ENCODE data around the gene EFNB2.
A peak's percentile ranks its signal among the peaks of the same experiment; 100 is the strongest.

The EFNB2 gene

DNA sequence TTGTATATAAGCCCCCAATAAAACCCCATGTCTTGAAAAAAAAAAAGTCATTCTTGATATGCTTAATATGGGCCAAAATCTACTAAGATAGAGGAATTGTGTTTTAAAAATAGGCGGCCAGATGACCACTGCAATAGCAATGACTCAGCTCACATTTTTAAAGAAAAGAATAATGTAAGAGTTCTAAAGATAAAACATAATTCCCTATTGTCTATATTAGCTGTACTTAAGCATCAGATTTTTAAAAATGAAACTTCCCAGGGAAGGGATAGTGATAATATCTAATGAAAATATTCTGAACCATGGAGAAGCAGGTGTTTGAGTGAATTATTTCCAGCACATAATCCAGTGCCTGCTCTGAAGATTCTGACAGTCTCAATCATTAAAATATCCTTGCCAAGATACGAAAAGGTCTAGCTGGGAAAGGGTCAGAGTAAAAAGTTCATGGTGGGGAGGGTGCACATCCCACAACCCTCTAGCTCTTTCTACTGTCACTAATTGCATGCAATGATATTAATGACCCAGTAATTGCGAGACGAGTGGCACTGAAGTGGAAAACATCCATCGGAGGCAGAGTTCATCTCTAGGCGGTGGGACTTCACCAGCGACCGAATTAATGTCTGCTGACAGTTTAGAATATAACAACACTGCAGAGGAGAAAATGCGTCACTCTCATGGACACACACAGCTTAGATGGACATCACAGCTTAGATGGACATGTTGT is 31.6 kb downstream of the EFNB2 start:
- DNase-seq: no peak

DNA sequence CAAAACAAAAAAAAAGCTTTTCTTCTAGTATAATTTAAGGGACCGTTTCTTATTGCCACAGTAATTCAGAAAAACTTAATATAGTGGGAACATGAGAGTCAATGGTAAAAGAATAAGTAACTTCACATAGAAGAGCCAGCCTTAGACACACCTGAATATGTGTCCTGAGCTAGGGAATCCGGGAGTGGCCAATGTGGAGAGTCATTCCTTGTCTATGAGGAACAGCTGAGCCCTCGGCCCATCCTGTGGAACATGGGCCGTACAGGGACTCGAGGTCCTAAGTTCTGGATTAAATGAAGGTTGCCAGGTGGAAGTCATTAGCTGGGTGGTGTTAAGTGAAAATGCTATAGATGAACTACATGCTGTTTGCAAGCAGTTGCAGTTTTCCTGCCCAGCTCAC is 32.2 kb downstream of the EFNB2 start:
- DNase-seq: no peak

DNA sequence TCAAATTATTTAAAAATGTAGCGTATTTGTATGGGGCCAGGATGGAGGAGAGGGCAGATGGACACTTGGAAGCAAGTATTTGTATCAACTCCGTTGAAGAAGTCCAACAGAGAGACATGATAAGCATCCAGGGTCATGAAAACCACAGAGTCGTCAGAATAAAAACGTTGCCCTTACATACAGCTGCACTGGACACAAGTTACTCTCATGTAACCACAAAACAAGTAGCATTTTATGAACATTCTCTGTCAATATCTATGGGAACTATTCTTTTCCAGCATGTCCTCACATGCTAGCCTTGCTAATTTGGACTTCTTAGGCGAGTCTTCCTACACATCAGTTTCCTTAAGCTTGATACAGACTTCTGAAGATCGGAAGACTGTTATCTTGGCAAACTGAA is 35.0 kb downstream of the EFNB2 start:
- no peak for DNase-seq

- DNase-seq: no peak
Measured at GRCh38 chr13:106499896-106500295, 35.6 kb downstream of the EFNB2 start.

DNA sequence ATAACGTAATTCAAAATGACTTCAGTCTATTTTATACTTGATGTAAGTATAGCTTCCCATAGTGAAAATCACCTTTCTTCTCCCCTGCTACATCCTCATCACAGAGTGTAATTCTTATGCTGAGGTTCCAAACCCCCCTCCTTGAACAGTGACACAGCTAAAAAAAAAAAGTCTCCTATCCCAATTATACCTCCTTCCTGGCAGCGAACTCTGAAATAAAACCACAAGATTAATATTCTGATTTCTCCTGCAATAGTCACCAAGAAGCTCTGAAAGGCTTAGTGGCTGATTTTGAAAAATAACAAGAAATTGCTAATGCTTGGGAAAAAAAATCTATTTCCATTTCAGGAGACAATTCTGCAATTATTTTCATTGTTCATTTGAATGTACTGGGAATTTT is 36.3 kb downstream of the EFNB2 start:
- no peak for DNase-seq

- DNase-seq: peak in 13 of 56 donors; percentile 7 to 61 (median 19)
Measured at GRCh38 chr13:106498571-106498970, 36.9 kb downstream of the EFNB2 start.

GRCh38 chr13:106498158-106498557 is 37.3 kb downstream of the EFNB2 start:
- DNase-seq: no peak

DNA sequence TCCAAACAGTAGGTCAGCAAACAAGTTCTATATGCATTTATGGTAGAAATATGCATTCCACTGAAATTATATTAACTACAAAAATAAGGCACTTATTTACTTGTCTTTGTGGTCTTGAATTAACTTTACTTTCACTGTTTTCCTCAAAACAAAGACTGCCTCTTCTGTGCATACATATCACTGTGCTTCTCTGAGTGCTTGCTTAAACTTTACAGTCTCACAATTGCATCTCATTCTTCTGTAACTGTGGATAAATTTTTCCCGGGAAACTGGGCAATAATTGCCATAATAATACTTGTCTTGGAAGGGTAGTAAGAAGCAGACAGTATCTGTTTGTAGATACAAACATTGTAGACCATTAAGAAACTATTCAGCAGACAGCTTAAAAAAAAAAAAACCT is 38.4 kb downstream of the EFNB2 start:
- DNase-seq: no peak

GRCh38 chr13:106496072-106496997 is 39.1 kb downstream of the EFNB2 start:
- no peak for DNase-seq

GRCh38 chr13:106494936-106495335 is 40.5 kb downstream of the EFNB2 start:
- DNase-seq: no peak

DNA sequence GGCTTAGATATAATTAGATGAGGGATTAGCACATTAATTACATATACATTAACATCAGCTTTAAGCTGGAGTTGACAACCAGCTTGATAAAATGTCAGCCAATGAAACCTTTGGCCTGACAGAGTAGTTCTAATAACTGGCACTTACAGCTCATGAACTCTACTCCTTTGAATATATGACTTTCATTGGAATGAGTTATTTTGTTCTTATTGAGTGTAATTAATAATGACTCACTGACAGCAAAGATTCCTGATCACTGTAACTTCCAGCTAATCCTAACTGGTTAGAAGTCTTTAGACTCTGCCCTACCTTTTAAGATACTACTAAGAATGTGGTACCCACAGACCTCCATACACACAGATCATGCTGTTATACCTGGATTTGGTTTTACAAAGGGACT is 41.0 kb downstream of the EFNB2 start:
- no peak for DNase-seq

DNA sequence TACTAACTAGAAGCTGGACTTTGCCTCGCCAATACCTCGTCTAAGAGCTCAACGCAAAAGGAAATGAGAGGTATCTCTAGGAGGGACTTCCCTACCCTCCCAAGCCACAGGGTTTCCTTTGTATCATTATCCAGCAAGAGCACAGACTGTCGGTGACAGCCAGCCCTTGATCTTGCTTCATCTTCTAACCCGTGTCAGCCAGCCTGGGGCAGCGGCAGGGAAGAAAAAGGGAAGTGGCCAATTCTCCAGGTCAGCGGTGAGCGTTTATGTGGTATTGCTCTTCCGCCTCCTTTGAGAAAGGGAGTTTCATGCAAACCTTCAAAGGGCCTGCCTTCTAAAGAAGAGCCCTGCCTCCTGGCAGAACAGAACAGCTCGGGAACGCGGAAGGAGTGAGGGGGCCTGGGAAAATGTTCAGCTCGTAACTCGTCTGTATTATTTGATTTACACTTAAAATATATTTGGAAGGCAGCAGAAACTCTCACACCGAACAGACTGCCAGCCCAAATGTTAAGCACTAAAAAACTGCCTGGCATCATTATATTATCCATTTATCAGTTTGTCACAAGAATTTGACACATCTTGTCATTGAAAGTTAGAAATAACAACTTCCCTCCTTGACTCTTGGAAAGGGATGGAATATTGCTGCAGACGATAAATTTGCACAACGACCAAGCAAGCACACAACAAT is 41.8 kb downstream of the EFNB2 start:
- DNase-seq: peak in 11 of 56 donors; percentile 10 to 48 (median 33)

DNA sequence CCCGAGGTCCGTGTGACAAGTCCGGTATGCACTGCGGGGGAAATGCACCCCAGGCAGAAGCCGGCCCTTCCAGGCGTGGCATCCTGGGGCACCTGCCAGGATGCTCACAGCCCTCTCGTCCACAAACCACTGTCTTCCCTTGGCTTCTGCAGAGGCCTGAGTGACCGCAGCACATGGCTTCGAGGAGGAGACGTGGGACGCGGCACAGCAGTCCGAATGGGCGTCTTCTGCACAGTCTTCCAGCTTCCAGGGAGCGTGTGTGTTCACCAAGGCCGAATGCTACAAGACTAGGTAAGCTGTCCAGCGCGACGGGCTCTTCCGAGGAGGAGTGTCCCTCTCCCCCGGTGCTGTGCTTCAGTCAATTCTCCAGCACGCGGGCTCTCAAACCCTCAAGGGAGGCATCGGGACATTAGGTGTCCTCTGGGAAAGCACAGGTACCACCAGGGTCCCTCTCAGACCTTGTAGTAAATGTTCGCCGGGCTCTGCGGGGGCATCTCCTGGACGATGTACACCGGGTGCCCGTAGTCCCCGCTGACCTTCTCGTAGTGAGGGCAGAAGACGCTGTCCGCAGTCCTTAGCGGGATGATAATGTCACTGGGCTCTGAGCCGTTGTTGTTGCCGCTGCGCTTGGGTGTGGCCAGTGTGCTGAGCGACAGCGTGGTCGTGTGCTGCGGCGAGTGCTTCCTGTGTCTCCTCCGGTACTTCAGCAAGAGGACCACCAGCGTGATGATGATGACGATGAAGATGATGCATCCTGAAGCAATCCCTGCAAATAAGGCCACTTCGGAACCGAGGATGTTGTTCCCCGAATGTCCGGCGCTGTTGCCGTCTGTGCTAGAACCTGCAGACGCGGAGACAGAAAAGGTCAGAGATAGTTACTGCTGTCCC is 42.6 kb downstream of the EFNB2 start:
- no peak for DNase-seq

DNA sequence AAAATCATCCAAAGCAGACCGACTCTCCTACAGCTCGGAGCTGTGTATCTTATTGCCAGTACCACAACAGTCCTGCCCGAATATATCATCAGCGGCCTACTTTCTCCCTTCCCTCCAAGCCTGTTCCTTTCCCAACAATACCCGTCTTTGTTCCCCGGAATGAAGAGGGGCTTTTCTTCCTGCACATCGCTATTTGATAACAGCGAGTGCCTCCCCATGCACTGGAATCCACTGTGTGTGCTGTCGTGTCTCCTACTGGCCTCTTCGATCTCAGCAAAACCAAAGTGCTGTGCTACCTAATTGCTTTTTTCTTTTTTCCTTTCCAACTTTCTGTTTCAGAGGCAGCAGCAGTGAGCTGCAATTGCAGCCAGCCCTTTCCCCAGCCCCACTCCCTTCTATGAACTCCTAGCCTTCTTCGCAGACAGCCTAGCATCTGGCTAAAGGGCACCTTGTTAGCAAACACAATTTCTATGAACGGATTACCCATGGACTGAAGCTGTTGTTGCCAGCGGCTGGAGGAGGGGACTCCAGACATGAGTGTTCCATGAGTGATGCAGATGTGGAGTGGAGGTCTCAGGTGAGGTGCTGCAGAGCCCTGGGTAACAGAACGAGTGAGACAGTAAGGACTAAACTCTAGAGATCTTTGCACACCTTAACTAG is 43.4 kb downstream of the EFNB2 start:
- DNase-seq: peak in 50 of 56 donors; percentile 16 to 86 (median 63)

GRCh38 chr13:106491463-106491862 is 44.0 kb downstream of the EFNB2 start:
- DNase-seq: peak in 6 of 56 donors; percentile 13 to 53 (median 20)

GRCh38 chr13:106490569-106491321 is 44.7 kb downstream of the EFNB2 start:
- peak in 4 of 56 donors; percentile 18 to 43 (median 26) for DNase-seq

- DNase-seq: no peak
Measured at GRCh38 chr13:106489849-106490568, 45.5 kb downstream of the EFNB2 start.

DNA sequence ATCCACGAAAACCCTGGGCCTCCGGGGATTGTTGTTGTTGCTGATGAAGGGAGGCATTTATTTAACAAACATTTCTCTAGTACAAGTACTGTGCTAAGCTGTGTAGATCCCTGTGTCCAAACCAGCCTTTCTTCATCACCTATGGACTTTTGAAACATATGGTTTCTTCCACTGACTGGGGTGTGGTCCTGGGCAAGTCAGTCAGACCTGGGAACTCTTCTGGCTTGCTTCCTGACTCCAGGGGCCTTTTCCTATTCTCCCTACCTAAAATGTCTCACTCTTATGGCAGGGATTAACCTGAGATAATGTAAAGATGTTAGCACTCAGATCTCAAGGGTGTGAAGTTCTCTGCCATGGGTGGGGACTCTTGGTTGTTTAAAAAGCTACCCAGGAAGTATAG is 46.8 kb downstream of the EFNB2 start:
- no peak for DNase-seq

GRCh38 chr13:106488076-106488475 is 47.4 kb downstream of the EFNB2 start:
- DNase-seq: no peak

All from amygdala (tissue), 56 donors.